Adrenal gland (tissue), 12 donors: ENCODE results near the gene SLC25A34. TPM values are rescaled to one million over a fixed set of nuclear protein-coding genes. Genes with fewer than 3 reads are reported as not detected.

Source experiments
- DNase-seq, 7 donors: peaks; one replicate each; pipeline ENCODE4 v3.0.0-alpha.2; 2019 to 2020
- H3K27ac ChIP-seq, 5 donors: fragments of 200-600 bp; sonication (generic) in 4 of 5; 1 replicate in 3 of 5; 2 replicates in 2 of 5; pipeline versions ENCODE4 v1.5.1 to v1.8.0; 2016 to 2020; ENCODE audit warnings: mild to moderate bottlenecking in 1 of 5
- H3K27me3 ChIP-seq: fragments of 200-600 bp; 2 replicates; pipeline ENCODE4 v1.8.0; 2021
- H3K36me3 ChIP-seq, 2 donors: fragments of 200-600 bp; replicated peaks in 1 of 2; 1 replicate in 1 of 2; 2 replicates in 1 of 2; pipeline versions ENCODE4 v1.5.1 to v1.8.0; 2018 to 2022
- H3K4me1 ChIP-seq, 2 donors: fragments of 200-600 bp; replicated peaks in 1 of 2; 1 replicate in 1 of 2; 2 replicates in 1 of 2; pipeline versions ENCODE4 v1.5.1 to v1.8.0; 2018 to 2021
- H3K4me3 ChIP-seq, 4 donors: fragments of 200-600 bp; sonication (generic) in 3 of 4; one replicate each; pipeline ENCODE4 v1.5.1; 2016 to 2018
- H3K9me3 ChIP-seq, 3 donors: fragments of 200-600 bp; sonication (generic) in 1 of 3; replicated peaks in 1 of 3; 1 replicate in 2 of 3; 2 replicates in 1 of 3; pipeline versions ENCODE4 v1.5.1 to v1.8.0; 2016 to 2021
- CTCF ChIP-seq, 6 experiments: fragments of 450-650 bp in 4 of 6; fragments of 200-600 bp in 2 of 6; sonication (generic) in 1 of 6; IDR thresholded peaks; 1 replicate in 5 of 6; 2 replicates in 1 of 6; pipeline versions ENCODE4 v1.5.1 to v1.8.0; 2016 to 2021; ENCODE audit warnings: antibody characterized with exemption in 6 of 6, mild to moderate bottlenecking in 2 of 6, moderate library complexity in 1 of 6
- POLR2A ChIP-seq, 2 donors: fragments of 450-650 bp; IDR thresholded peaks; one replicate each; pipeline ENCODE4 v1.6.1; 2017; ENCODE audit warnings: antibody characterized with exemption in 2 of 2, mild to moderate bottlenecking in 2 of 2, moderate library complexity in 1 of 2
- WGBS, 4 donors: extraction: QIAGEN DNeasy Blood & Tissue Kit in 2 of 4; methylation state at CpG; one replicate each; pipeline versions ENCODE4 v1.1.5 to v1.1.7; 2013 to 2017; 5-methylcytosine and 5-hydroxymethylcytosine counted together
- intact Hi-C, 2 donors: fragments of 100-400 bp; cut with DNase I; formaldehyde crosslinking; loops; one replicate each; pipeline versions ENCODE4 v1.14.1 to v1.15.0; 2022 to 2023
- polyA plus RNA-seq, 3 donors: library from polyadenylated mRNA; stranded (reverse); fragments of 200-250 nt in 2 of 3; fragments of 350-450 nt in 1 of 3; fragmentation: Illumina TruSeq in 1 of 3; extraction: RNeasy Lipid Tissue Mini Kit (QIAGEN cat#74804) in 1 of 3; gene quantifications; one replicate each; pipeline ENCODE4 v1.2.3, GENCODE V29; 2013 to 2014
- total RNA-seq, 9 donors: library from RNA; depleted of rRNA in 4 of 9; stranded (reverse); fragments of >200 nt in 4 of 9; fragments of 120-200 nt in 1 of 9; fragmentation: NEBNext Ultra II Directional in 1 of 9; extraction: Animal tissue kit (Norgen Biotek cat#: 25700) in 1 of 9; gene quantifications; one replicate each; pipeline versions ENCODE4 v1.1.0 to v1.2.4, GENCODE V29; 2013 to 2023
- donor health status: healthy with polysubstance abuse.
- donor health status: Bipolar disorder and iron deficiency.
- donor health status: DM: yes; HTN: yes; CAD: no.
- donor health status: DM: no; HTN: no; CAD: no.
- donor health status: DM: no; HTN: no; CAD: no.
- donor health status: DM: yes; HTN: yes; CAD: no.

Gene SLC25A34
- total and polyA plus RNA-seq, 12 donors = 0.44 to 12.3 (median 5.7) TPM

GRCh38 chr1:15771836-15772515 is 35.9 kb downstream of the SLC25A34 start:
- Histone ChIP-seq H3K27me3 (no peaks in the 10 kb centered on the region), H3K27ac (no peak overlapping the region), H3K4me1 (no peaks in the 10 kb centered on the region), H3K9me3 (no peaks in the 10 kb centered on the region), H3K36me3 (peaks cover 0 to 45% of the 10 kb centered on the region in 2 donors), H3K4me3 (no peak overlapping the region)
- no peak for TF ChIP-seq CTCF (IDR thresholded peaks at IDR 0.05)
- 60 to 77% (median 69%) methylated on average over 6 of the region's 6 CpGs for WGBS, 4 donors
- intact Hi-C loops = no loop called here
- no peak for DNase-seq

- no peak for DNase-seq
- no peak for TF ChIP-seq POLR2A (IDR thresholded peaks at IDR 0.05)
- TF ChIP-seq CTCF (IDR thresholded peaks at IDR 0.05) = no peak
- no peaks in the 10 kb centered on the region for H3K9me3 ChIP-seq
- no peak overlapping the region for H3K4me3 ChIP-seq
- H3K27me3 ChIP-seq = no peaks in the 10 kb centered on the region
- intact Hi-C loops = no loop called here
- peaks cover 0 to 42% of the 10 kb centered on the region in 2 donors for H3K36me3 ChIP-seq
- H3K4me1 ChIP-seq = no peaks in the 10 kb centered on the region
- H3K27ac ChIP-seq = no peak overlapping the region
- 69 to 78% (median 71%) methylated on average over 2 of the region's 2 CpGs for WGBS, 4 donors
Measured at GRCh38 chr1:15775706-15776105, 39.6 kb downstream of the SLC25A34 start.

GRCh38 chr1:15777909-15778707 is 42.0 kb downstream of the SLC25A34 start:
- intact Hi-C loops = no loop called here
- no peaks in the 10 kb centered on the region for H3K4me1 ChIP-seq
- no peak overlapping the region for H3K4me3 ChIP-seq
- H3K27ac ChIP-seq = no peak overlapping the region
- H3K36me3 ChIP-seq = peaks cover 0 to 27% of the 10 kb centered on the region in 2 donors
- DNase-seq = no peak
- whole genome bisulfite sequencing, 4 donors = 81 to 90% (median 85%) methylated on average over 7 of the region's 7 CpGs
- H3K9me3 ChIP-seq = no peaks in the 10 kb centered on the region
- no peak for TF ChIP-seq POLR2A (IDR thresholded peaks at IDR 0.05)
- TF ChIP-seq CTCF (IDR thresholded peaks at IDR 0.05) = no peak
- no peaks in the 10 kb centered on the region for H3K27me3 ChIP-seq

- no peak for DNase-seq
- intact Hi-C loops = no loop called here
- H3K27me3 ChIP-seq = no peaks in the 10 kb centered on the region
- H3K27ac ChIP-seq = no peak overlapping the region
- no peaks in the 10 kb centered on the region for H3K9me3 ChIP-seq
- no peak overlapping the region for H3K4me3 ChIP-seq
- H3K4me1 ChIP-seq = no peaks in the 10 kb centered on the region
- 84 to 100% (median 93%) methylated on average over 4 to 8 of the region's 8 CpGs for WGBS, 4 donors
- peaks cover 0 to 10% of the 10 kb centered on the region in 2 donors for H3K36me3 ChIP-seq
- no peak for TF ChIP-seq CTCF (IDR thresholded peaks at IDR 0.05)
- no peak for TF ChIP-seq POLR2A (IDR thresholded peaks at IDR 0.05)
Measured at GRCh38 chr1:15785683-15786082, 49.6 kb downstream of the SLC25A34 start.
